HCT116 (cell line): ENCODE data around the gene ERLIN1. TPM values are rescaled to one million over a fixed set of nuclear protein-coding genes. Genes with fewer than 3 reads are reported as not detected.

ENCODE experiments used
- ATAC-seq: fragments of 200-7000 bp; cut with Tn5 transposase; 2 replicates; pipeline ENCODE4 v1.9.1; 2020; ENCODE audit warnings: mild to moderate bottlenecking, moderate library complexity
- BruUV-seq: library from RNA; stranded (reverse); fragments of 400-500 nt; replicated peaks from 2 replicates; lab custom pipeline; 2021; lab: Mats Ljungman, UMichigan
- CTCF ChIA-PET: fragments of 300-600 bp; sonication (Branson Sonifier 250); formaldehyde crosslinking; loops from one replicate; lab custom pipeline; 2021; ENCODE audit warnings: antibody characterized with exemption; lab: Charles Lee
- POLR2A ChIA-PET: fragments of 300-600, 350-600 bp; sonication (Branson Sonifier 250); formaldehyde crosslinking; loops from one replicate; lab custom pipeline; 2021; ENCODE audit warnings: antibody characterized with exemption; lab: Charles Lee
- RAD21 ChIA-PET, 2 experiments: fragments of 300-600 bp; sonication (Branson Sonifier 250); formaldehyde crosslinking; loops; one replicate each; lab custom pipeline; 2023; ENCODE audit warnings: low total read pairs in 2 of 2; ENCODE audit not compliant: uncharacterized antibody in 2 of 2, unreplicated experiment in 2 of 2, low non-redundant PET in 1 of 2; lab: Charles Lee
- DNase-seq: peaks from one replicate; pipeline ENCODE4 v3.0.0-alpha.2; 2010; ENCODE audit warnings: low read depth, low spot score
- H2AFZ ChIP-seq: fragments of 200-600 bp; shearing (Covaris generic), sonication (generic); 2 replicates; pipeline ENCODE4 v1.6.1; 2017; ENCODE audit warnings: low read depth, mixed run types, mixed read lengths, antibody characterized with exemption, low read length; ENCODE audit not compliant: poor library complexity, severe bottlenecking
- H3K27ac ChIP-seq: 2 replicates; pipeline ENCODE4 v1.5.1; 2012; ENCODE audit warnings: low read depth, low read length
- H3K27me3 ChIP-seq: fragments of 200-600 bp; sonication (generic); 2 replicates; pipeline ENCODE4 v1.6.1; 2016; ENCODE audit warnings: mixed run types, low read length, mixed read lengths; ENCODE audit not compliant: insufficient read depth
- H3K36me3 ChIP-seq, 2 experiments: fragments of 200-500 bp in 1 of 2; fragments of 200-600 bp in 1 of 2; sonication (Bioruptor generic) in 1 of 2; sonication (generic) in 1 of 2; 2 replicates each; pipeline versions ENCODE4 v1.5.1 to v1.6.1; 2014 to 2016; ENCODE audit warnings: low read length in 2 of 2, inconsistent platforms in 1 of 2, mixed read lengths in 1 of 2, mixed run types in 1 of 2; ENCODE audit not compliant: insufficient read depth in 2 of 2, control insufficient read depth in 1 of 2
- H3K4me1 ChIP-seq, 2 experiments: fragments of 200-600 bp in 1 of 2; sonication (generic) in 1 of 2; 2 replicates each; pipeline versions ENCODE4 v1.5.1 to v1.6.1; 2012 to 2017; ENCODE audit warnings: low read length in 2 of 2, inconsistent platforms in 1 of 2, mild to moderate bottlenecking in 1 of 2, mixed read lengths in 1 of 2, mixed run types in 1 of 2, moderate library complexity in 1 of 2; ENCODE audit not compliant: insufficient read depth in 2 of 2, control insufficient read depth in 1 of 2
- H3K4me2 ChIP-seq: fragments of 200-600 bp; sonication (generic); 2 replicates; pipeline ENCODE4 v1.6.1; 2017; ENCODE audit warnings: mixed run types, low read length, mixed read lengths
- H3K4me3 ChIP-seq, 2 experiments: fragments of 200-600 bp in 1 of 2; sonication (generic) in 1 of 2; replicated peaks in 1 of 2; 2 replicates each; pipeline ENCODE4 v1.5.1; 2011 to 2016; ENCODE audit warnings: low read length in 2 of 2, control low read depth in 1 of 2, low read depth in 1 of 2, mild to moderate bottlenecking in 1 of 2, mixed read lengths in 1 of 2, mixed run types in 1 of 2
- H3K79me2 ChIP-seq: fragments of 200-600 bp; sonication (generic); 2 replicates; pipeline ENCODE4 v1.6.1; 2017; ENCODE audit warnings: mild to moderate bottlenecking, mixed run types, low read length, moderate library complexity, mixed read lengths; ENCODE audit not compliant: insufficient read depth
- H3K9ac ChIP-seq: fragments of 200-600 bp; sonication (generic); 2 replicates; pipeline ENCODE4 v1.6.1; 2016; ENCODE audit warnings: low read length, mixed read lengths
- H3K9me2 ChIP-seq: fragments of 200-600 bp; sonication (generic), shearing (Covaris generic); 2 replicates; pipeline ENCODE4 v1.6.1; 2017; ENCODE audit warnings: mixed run types, mild to moderate bottlenecking, moderate library complexity; ENCODE audit not compliant: insufficient read depth
- H3K9me3 ChIP-seq, 2 experiments: fragments of 200-500 bp in 1 of 2; fragments of 200-600 bp in 1 of 2; sonication (Bioruptor generic) in 1 of 2; sonication (generic) in 1 of 2; 2 replicates each; pipeline ENCODE4 v1.6.1; 2014 to 2017; ENCODE audit warnings: low read length in 2 of 2, mixed read lengths in 2 of 2, inconsistent platforms in 1 of 2, low read depth in 1 of 2, mild to moderate bottlenecking in 1 of 2, mixed run types in 1 of 2, moderate library complexity in 1 of 2; ENCODE audit not compliant: control insufficient read depth in 1 of 2, insufficient read depth in 1 of 2
- H4K20me1 ChIP-seq: fragments of 200-600 bp; sonication (generic), shearing (Covaris generic); 2 replicates; pipeline ENCODE4 v1.6.1; 2017; ENCODE audit warnings: mixed run types, mild to moderate bottlenecking, moderate library complexity; ENCODE audit not compliant: insufficient read depth
- CBX3 ChIP-seq: IDR thresholded peaks from 2 replicates; pipeline ENCODE4 v1.6.1; 2012; ENCODE audit warnings: low read depth
- CEBPB ChIP-seq: IDR thresholded peaks from 2 replicates; pipeline ENCODE4 v1.6.1; 2012; ENCODE audit warnings: low read depth
- EGR1 ChIP-seq: IDR thresholded peaks from 2 replicates; pipeline ENCODE4 v1.6.1; 2012; ENCODE audit warnings: low read depth
- ELF1 ChIP-seq: IDR thresholded peaks from 2 replicates; pipeline ENCODE4 v1.6.1; 2012; ENCODE audit warnings: low read depth, borderline replicate concordance
- EZH2 ChIP-seq: fragments of 200-600 bp; sonication (generic); IDR thresholded peaks from 2 replicates; pipeline ENCODE4 v1.6.1; 2017; ENCODE audit warnings: antibody characterized with exemption, mixed run types
- EZH2phosphoT487 ChIP-seq: fragments of 200-600 bp; IDR thresholded peaks from 2 replicates; pipeline ENCODE4 v1.6.1; 2018; ENCODE audit warnings: antibody characterized with exemption, borderline replicate concordance
- FOSL1 ChIP-seq: IDR thresholded peaks from 2 replicates; pipeline ENCODE4 v1.6.1; 2012; ENCODE audit warnings: low read depth
- JUND ChIP-seq: IDR thresholded peaks from 2 replicates; pipeline ENCODE4 v1.6.1; 2012
- POLR2A ChIP-seq: IDR thresholded peaks from 2 replicates; pipeline ENCODE4 v1.7.0; 2011; ENCODE audit warnings: borderline replicate concordance; ENCODE audit not compliant: insufficient read depth, insufficient read length; ENCODE audit errors: extremely low read depth
- POLR2AphosphoS5 ChIP-seq: IDR thresholded peaks from 2 replicates; pipeline ENCODE4 v1.6.1; 2011; ENCODE audit warnings: mild to moderate bottlenecking, low read depth, low read length, moderate library complexity
- RAD21 ChIP-seq: IDR thresholded peaks from 2 replicates; pipeline ENCODE4 v1.6.1; 2012; ENCODE audit warnings: low read depth, mild to moderate bottlenecking
- SIN3A ChIP-seq: IDR thresholded peaks from 2 replicates; pipeline ENCODE4 v1.6.1; 2012; ENCODE audit warnings: low read depth
- SP1 ChIP-seq: IDR thresholded peaks from 2 replicates; pipeline ENCODE4 v1.6.1; 2012; ENCODE audit warnings: low read depth
- ZFX ChIP-seq: fragments of 450-650 bp; IDR thresholded peaks from 2 replicates; pipeline ENCODE4 v1.6.1; 2017
- ZNF274 ChIP-seq: fragments of 200-500 bp; sonication (Bioruptor generic); IDR thresholded peaks from 2 replicates; pipeline ENCODE4 v1.6.1; 2014; ENCODE audit warnings: mild to moderate bottlenecking, low read depth, low read length, inconsistent platforms
- intact Hi-C: fragments of 100-400 bp; cut with micrococcal nuclease; formaldehyde crosslinking; loops from 2 replicates; pipeline ENCODE4 v1.10.0; 2022
- total RNA-seq: library from RNA; stranded (reverse); gene quantifications from one replicate; pipeline ENCODE4 v1.2.1, GENCODE V29; 2021; ENCODE audit not compliant: unreplicated experiment
- TF ChIP-seq, protein P1 (sequence below), 3 experiments: fragments of 200-600 bp in 1 of 3; sonication (generic) in 1 of 3; IDR thresholded peaks in 2 of 3; conservative IDR thresholded peaks in 1 of 3; 2 replicates each; pipeline ENCODE4 v1.5.1; 2012 to 2017; ENCODE audit warnings: low read depth in 2 of 3, low read length in 2 of 3, antibody characterized with exemption in 1 of 3, borderline replicate concordance in 1 of 3, control low read depth in 1 of 3, mild to moderate bottlenecking in 1 of 3, mixed read lengths in 1 of 3, mixed run types in 1 of 3, moderate library complexity in 1 of 3; ENCODE audit not compliant: insufficient read depth in 1 of 3
- TF ChIP-seq, protein P2 (sequence below): IDR thresholded peaks from 2 replicates; pipeline ENCODE4 v1.6.1; 2012
- TF ChIP-seq, protein P3 (sequence below): IDR thresholded peaks from 2 replicates; pipeline ENCODE4 v1.6.1; 2011; ENCODE audit warnings: mild to moderate bottlenecking, low read length, moderate library complexity; ENCODE audit not compliant: insufficient replicate concordance; ENCODE audit errors: extremely low read depth

The ERLIN1 gene
- total RNA-seq, 1 experiment from 2014 or later, result 64.5 TPM

DNA sequence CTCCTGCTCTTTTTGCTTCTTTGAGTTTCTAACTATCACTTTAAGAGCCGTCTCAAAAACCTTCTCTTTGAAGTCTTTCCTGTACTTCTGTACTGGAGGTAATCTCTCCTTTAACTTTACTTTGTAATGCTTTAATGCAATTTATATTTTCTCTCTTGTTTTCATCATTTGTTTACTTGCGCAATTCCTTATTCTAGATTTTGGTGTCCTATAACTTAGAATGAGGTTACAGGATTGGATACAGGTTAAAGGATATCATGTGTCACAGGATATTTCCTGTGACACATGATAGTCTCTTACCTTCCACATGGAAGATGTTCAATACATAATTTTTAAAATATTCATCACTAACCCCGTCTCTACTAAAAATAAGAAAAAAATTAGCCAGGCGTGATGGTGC, 61.7 kb downstream of the ERLIN1 start:
- POLR2A ChIA-PET, result no interaction called here
- DNase-seq, result no peak
- BruUV-seq, result no TSS peak
- Histone ChIP-seq H3K36me3 (no peaks in the 10 kb centered on the region), H3K9me2 (no peaks in the 10 kb centered on the region), H3K4me2 (no peak overlapping the region)
- TF ChIP-seq ZFX (no peak), EZH2phosphoT487 (no peak), EZH2 (no peak), CBX3 (no peak), ELF1 (no peak), CEBPB (no peak), SIN3A (no peak), FOSL1 (no peak), POLR2AphosphoS5 (no peak), EGR1 (no peak), SP1 (no peak), ZNF274 (no peak), RAD21 (no peak), POLR2A (no peak), JUND (no peak)
- TF ChIP-seq, protein P1, sequence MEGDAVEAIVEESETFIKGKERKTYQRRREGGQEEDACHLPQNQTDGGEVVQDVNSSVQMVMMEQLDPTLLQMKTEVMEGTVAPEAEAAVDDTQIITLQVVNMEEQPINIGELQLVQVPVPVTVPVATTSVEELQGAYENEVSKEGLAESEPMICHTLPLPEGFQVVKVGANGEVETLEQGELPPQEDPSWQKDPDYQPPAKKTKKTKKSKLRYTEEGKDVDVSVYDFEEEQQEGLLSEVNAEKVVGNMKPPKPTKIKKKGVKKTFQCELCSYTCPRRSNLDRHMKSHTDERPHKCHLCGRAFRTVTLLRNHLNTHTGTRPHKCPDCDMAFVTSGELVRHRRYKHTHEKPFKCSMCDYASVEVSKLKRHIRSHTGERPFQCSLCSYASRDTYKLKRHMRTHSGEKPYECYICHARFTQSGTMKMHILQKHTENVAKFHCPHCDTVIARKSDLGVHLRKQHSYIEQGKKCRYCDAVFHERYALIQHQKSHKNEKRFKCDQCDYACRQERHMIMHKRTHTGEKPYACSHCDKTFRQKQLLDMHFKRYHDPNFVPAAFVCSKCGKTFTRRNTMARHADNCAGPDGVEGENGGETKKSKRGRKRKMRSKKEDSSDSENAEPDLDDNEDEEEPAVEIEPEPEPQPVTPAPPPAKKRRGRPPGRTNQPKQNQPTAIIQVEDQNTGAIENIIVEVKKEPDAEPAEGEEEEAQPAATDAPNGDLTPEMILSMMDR (IDR thresholded peaks at IDR 0.05 in 2 of 3, conservative IDR thresholded peaks at IDR 0.05 in 1 of 3; ENCODE audit: borderline replicate concordance in 1 of 3, insufficient read depth in 1 of 3, low read depth in 2 of 3, low read length in 2 of 3), result no peak
- TF ChIP-seq, protein P2, sequence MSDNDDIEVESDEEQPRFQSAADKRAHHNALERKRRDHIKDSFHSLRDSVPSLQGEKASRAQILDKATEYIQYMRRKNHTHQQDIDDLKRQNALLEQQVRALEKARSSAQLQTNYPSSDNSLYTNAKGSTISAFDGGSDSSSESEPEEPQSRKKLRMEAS, result no peak
- TF ChIP-seq, protein P3, sequence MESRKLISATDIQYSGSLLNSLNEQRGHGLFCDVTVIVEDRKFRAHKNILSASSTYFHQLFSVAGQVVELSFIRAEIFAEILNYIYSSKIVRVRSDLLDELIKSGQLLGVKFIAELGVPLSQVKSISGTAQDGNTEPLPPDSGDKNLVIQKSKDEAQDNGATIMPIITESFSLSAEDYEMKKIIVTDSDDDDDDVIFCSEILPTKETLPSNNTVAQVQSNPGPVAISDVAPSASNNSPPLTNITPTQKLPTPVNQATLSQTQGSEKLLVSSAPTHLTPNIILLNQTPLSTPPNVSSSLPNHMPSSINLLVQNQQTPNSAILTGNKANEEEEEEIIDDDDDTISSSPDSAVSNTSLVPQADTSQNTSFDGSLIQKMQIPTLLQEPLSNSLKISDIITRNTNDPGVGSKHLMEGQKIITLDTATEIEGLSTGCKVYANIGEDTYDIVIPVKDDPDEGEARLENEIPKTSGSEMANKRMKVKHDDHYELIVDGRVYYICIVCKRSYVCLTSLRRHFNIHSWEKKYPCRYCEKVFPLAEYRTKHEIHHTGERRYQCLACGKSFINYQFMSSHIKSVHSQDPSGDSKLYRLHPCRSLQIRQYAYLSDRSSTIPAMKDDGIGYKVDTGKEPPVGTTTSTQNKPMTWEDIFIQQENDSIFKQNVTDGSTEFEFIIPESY, result no peak
- TF ChIP-seq, all 23 proteins: peak for 0
- no peaks in the 10 kb centered on the region for H3K27me3 ChIP-seq
- intact Hi-C loops, result no loop called here
- H3K4me3 ChIP-seq, result no peak overlapping the region
- ChIA-PET RAD21 (no interaction called here), CTCF (no interaction called here)
- no peaks in the 10 kb centered on the region for H3K79me2 ChIP-seq
- no peak for ATAC-seq
- H3K9ac ChIP-seq, result no peak overlapping the region
- no peak overlapping the region for H2AFZ ChIP-seq
- no peak overlapping the region for H3K27ac ChIP-seq
- H3K9me3 ChIP-seq, result no peaks in the 10 kb centered on the region
- no peaks in the 10 kb centered on the region for H4K20me1 ChIP-seq
- no peaks in the 10 kb centered on the region for H3K4me1 ChIP-seq
